ENCODE results near the gene AGFG2. TPM values are rescaled to one million over a fixed set of nuclear protein-coding genes. Genes with fewer than 3 reads are reported as not detected.

AGFG2 gene
- total and polyA plus RNA-seq, 2 of the 4 experiments (the other 2 are of a cell fraction), result 3.0 to 10.0 TPM

- H3K4me3 ChIP-seq (ENCODE audit: insufficient read depth, low read depth, low read length), result peak within 1 kb of the TSS; percentile 68
- BruUV-seq (replicated peaks), result no TSS peak
- peaks cover 3% of the 10 kb centered on the region; the same call in 1 of the 2 replicates for H3K9me1 ChIP-seq (ENCODE audit: insufficient read depth, low read length)
- no peaks in the 10 kb centered on the region for H4K20me1 ChIP-seq (ENCODE audit: insufficient read depth, low read length)
- intact Hi-C loops (cut with micrococcal nuclease) (loop anchor here (2.0 to 5.0 kb wide), 2 partner anchors 61 to 240 kb away; partner anchors contain the start of genes GNB2 and SLC12A9), dilution Hi-C loops (cut with HindIII; ENCODE audit: low sequenced_read_pairs, unreplicated experiment) (no loop called here), in situ Hi-C loops (cut with MboI; ENCODE audit: low sequenced_read_pairs) (no loop called here)
- peak within 1 kb of the TSS; percentile 19; the same call in 1 of the 2 replicates for H3K23ac ChIP-seq (ENCODE audit: low read depth, low read length)
- H2BK20ac ChIP-seq (ENCODE audit: low read depth, low read length), result no peak within 1 kb of the TSS
- H3K4me2 ChIP-seq (ENCODE audit: low read depth, low read length), result peak within 1 kb of the TSS; percentile 99
- H2BK120ac ChIP-seq (ENCODE audit: low read depth, low read length), result peak within 1 kb of the TSS; percentile 82
- ChIA-PET POLR2A (ENCODE audit: unreplicated experiment) (interaction anchor here (0.6 to 1.2 kb wide), 4 partner anchors 27 to 511 kb away, joined by 3 to 5 read pairs (median 4); partner anchors contain the start of genes FBXO24 and LRCH4), CTCF (interaction anchor here (0.8 to 1.2 kb wide), 4 partner anchors 23 to 233 kb away, joined by 3 to 4 read pairs (median 3); partner anchors contain the start of gene GNB2)
- peaks cover 11% of the 10 kb centered on the region for H3K36me3 ChIP-seq (ENCODE audit: control insufficient read depth, insufficient read depth, low read length)
- H3K4ac ChIP-seq (ENCODE audit: low read depth, low read length), result peak within 1 kb of the TSS; percentile 87
- peak within 1 kb of the TSS; percentile 74 for H3K14ac ChIP-seq (replicated peaks; ENCODE audit: low read depth, low read length)
- peak within 1 kb of the TSS; percentile 83 for H2AK5ac ChIP-seq (ENCODE audit: low read depth, low read length)
- WGBS, 2 experiments (ENCODE audit: extremely low coverage in 2 of 2, insufficient read length in 1 of 2), result 0% methylated on average over 33 of the region's 61 CpGs; no CpG with 5 or more reads in 1 of the 2 experiments
- peak within 1 kb of the TSS; percentile 97 for H2AK9ac ChIP-seq (replicated peaks; ENCODE audit: low read depth, low read length, poor library complexity)
- H3K27ac ChIP-seq (ENCODE audit: insufficient read depth, low read length), result peak within 1 kb of the TSS; percentile 88
- peak within 1 kb of the TSS; percentile 72 for H3K18ac ChIP-seq (ENCODE audit: low read depth, low read length)
- H4K8ac ChIP-seq (ENCODE audit: low read depth in 2 of 2, low read length in 2 of 2), result peak within 1 kb of the TSS; percentile 23 to 91
- ATAC-seq (ENCODE audit: low read depth) (peak; percentile 98), DNase-seq (peak; percentile 99)
- peak within 1 kb of the TSS; percentile 69 for H3K9ac ChIP-seq (ENCODE audit: low read depth, low read length)
- H4K5ac ChIP-seq (ENCODE audit: low read depth, low read length), result peak within 1 kb of the TSS; percentile 69; the same call in 1 of the 2 replicates
- no peak; the same call in 1 of the 2 replicates for TF ChIP-seq USF2 (IDR thresholded peaks at IDR 0.05; ENCODE audit: low read depth, low read length)
- peak; percentile 60; the same call in 1 of the 2 replicates for TF ChIP-seq RFX5 (IDR thresholded peaks at IDR 0.05; ENCODE audit: low read depth, low read length)
- TF ChIP-seq MXI1 (IDR thresholded peaks at IDR 0.05; ENCODE audit: borderline replicate concordance, low read depth, low read length), result peak; percentile 68; the same call in 1 of the 2 replicates
- TF ChIP-seq RCOR1 (IDR thresholded peaks at IDR 0.05; ENCODE audit: insufficient replicate concordance, low read length), result no peak
- TF ChIP-seq MAFK (IDR thresholded peaks at IDR 0.05; ENCODE audit: low read depth, low read length), result no peak
- no peak for TF ChIP-seq FOS (IDR thresholded peaks at IDR 0.05; ENCODE audit: low read depth, low read length)
- TF ChIP-seq CHD1 (IDR thresholded peaks at IDR 0.05; ENCODE audit: low read depth, low read length), result no peak
- no peak for TF ChIP-seq MAZ (IDR thresholded peaks at IDR 0.05; ENCODE audit: borderline replicate concordance, low read depth, low read length)
- TF ChIP-seq BHLHE40 (IDR thresholded peaks at IDR 0.05; ENCODE audit: low read depth, low read length), result no peak
- TF ChIP-seq POLR2A (IDR thresholded peaks at IDR 0.05; ENCODE audit: low read depth, low read length), result peak; percentile 50; the same call in 1 of the 2 replicates
- TF ChIP-seq NFE2L2 (IDR thresholded peaks at IDR 0.05; ENCODE audit: low read depth, low read length), result no peak
- TF ChIP-seq ELK1 (IDR thresholded peaks at IDR 0.05; ENCODE audit: borderline replicate concordance, low read depth, low read length), result no peak
- no peak for TF ChIP-seq RAD21 (IDR thresholded peaks at IDR 0.05; ENCODE audit: low read length)
- peak; percentile 89 for TF ChIP-seq CEBPB (IDR thresholded peaks at IDR 0.05; ENCODE audit: low read depth, low read length)
- TF ChIP-seq SMC3 (IDR thresholded peaks at IDR 0.05; ENCODE audit: low read depth, low read length), result no peak
- H3K79me1 ChIP-seq (ENCODE audit: low read depth in 1 of 2, low read length in 2 of 2), result peaks cover 0 to 19% of the 10 kb centered on the region in 2 experiments; a peak in 2 of 4 replicates
- peak within 1 kb of the TSS; percentile 86 for H2BK5ac ChIP-seq (ENCODE audit: low read depth, low read length, poor library complexity, severe bottlenecking)
- H3K9me3 ChIP-seq (ENCODE audit: control insufficient read depth, insufficient read depth, low read length), result no peaks in the 10 kb centered on the region
- H2AFZ ChIP-seq (replicated peaks; ENCODE audit: low read length, poor library complexity), result peak within 1 kb of the TSS; percentile 99
- peak within 1 kb of the TSS; percentile 88 for H4K91ac ChIP-seq (ENCODE audit: insufficient read depth, low read depth, low read length)
- H2BK15ac ChIP-seq (ENCODE audit: low read depth, low read length), result no peak within 1 kb of the TSS; the same call in 2 of the 3 replicates
- H3K4me1 ChIP-seq (ENCODE audit: control insufficient read depth, insufficient read depth, low read length), result peaks cover 6% of the 10 kb centered on the region
- peak within 1 kb of the TSS; percentile 50; the same call in 1 of the 2 replicates for H3K56ac ChIP-seq (ENCODE audit: extremely low read depth, insufficient read depth, low read length)
- no peaks in the 10 kb centered on the region for H3K27me3 ChIP-seq (ENCODE audit: control insufficient read depth, insufficient read depth, low read length)
Observed at GRCh38 chr7:100611983-100612729, 73.2 kb downstream of the AGFG2 start, which contains the start of gene MOSPD3. MOSPD3 (plus strand) TSS chr7:100612540; CDS start chr7:100612792, 252 bp downstream.
